HepG2 (cell line): ENCODE results near the gene MSGN1. TPM values are rescaled to one million over a fixed set of nuclear protein-coding genes. Genes with fewer than 3 reads are reported as not detected.

Experiments used
- BATF2 ChIP-seq: sonication (generic); formaldehyde crosslinking; IDR thresholded peaks from 2 replicates; pipeline ENCODE4 v1.8.0; 2022; ENCODE audit warnings: mild to moderate bottlenecking, missing genetic modification reagents, moderate library complexity
- CBFB ChIP-seq: sonication (generic); formaldehyde crosslinking; IDR thresholded peaks from 2 replicates; pipeline ENCODE4 v1.4.0; 2020; ENCODE audit warnings: missing genetic modification reagents
- CBX5 ChIP-seq: sonication (generic); formaldehyde crosslinking; IDR thresholded peaks from 2 replicates; pipeline ENCODE4 v1.4.0; 2020; ENCODE audit warnings: missing genetic modification reagents, borderline replicate concordance
- EED ChIP-seq: sonication (generic); formaldehyde crosslinking; IDR thresholded peaks from 2 replicates; pipeline ENCODE4 v1.5.0; 2020; ENCODE audit warnings: mild to moderate bottlenecking, missing genetic modification reagents
- ELF3 ChIP-seq: IDR thresholded peaks from 2 replicates; pipeline ENCODE4 v1.6.1; 2016; ENCODE audit warnings: missing genetic modification reagents, missing compliant biosample characterization
- GABPA ChIP-seq, 2 experiments: IDR thresholded peaks; 2 replicates each; pipeline ENCODE4 v1.6.1; 2011 to 2016; ENCODE audit warnings: low read depth in 2 of 2, low read length in 1 of 2, missing biosample characterization in 1 of 2, missing genetic modification characterization in 1 of 2
- LCORL ChIP-seq, 2 experiments: fragments of 450-650 bp in 1 of 2; sonication (generic) in 1 of 2; formaldehyde crosslinking in 1 of 2; IDR thresholded peaks; 2 replicates each; pipeline versions ENCODE4 v1.5.0 to v1.6.1; 2017 to 2020; ENCODE audit warnings: antibody characterized with exemption in 1 of 2, missing genetic modification reagents in 1 of 2
- ZBTB4 ChIP-seq: sonication (generic); formaldehyde crosslinking; IDR thresholded peaks from 2 replicates; pipeline ENCODE4 v1.4.0; 2020; ENCODE audit warnings: missing genetic modification reagents, mild to moderate bottlenecking, borderline replicate concordance
- ZBTB42 ChIP-seq: sonication (generic); formaldehyde crosslinking; IDR thresholded peaks from 2 replicates; pipeline ENCODE4 v1.5.0; 2020; ENCODE audit warnings: mild to moderate bottlenecking, missing genetic modification reagents
- ZNF619 ChIP-seq: sonication (generic); formaldehyde crosslinking; IDR thresholded peaks from 2 replicates; pipeline ENCODE4 v1.4.0; 2020; ENCODE audit warnings: mild to moderate bottlenecking, missing genetic modification reagents
- ZNF839 ChIP-seq: sonication (generic); formaldehyde crosslinking; IDR thresholded peaks from 2 replicates; pipeline ENCODE4 v1.4.0; 2020; ENCODE audit warnings: missing genetic modification reagents, mild to moderate bottlenecking, borderline replicate concordance
- polyA plus RNA-seq, 8 experiments: library from polyadenylated mRNA; depleted of rRNA in 3 of 8; stranded (reverse) in 7 of 8; unstranded in 1 of 8; fragments of >200 nt; fragmentation: Illumina TruSeq in 4 of 8; extraction: Trizol in 4 of 8; gene quantifications; 2 replicates each; pipeline versions ENCODE4 v1.2.1 to v1.2.3, GENCODE V29; 2011 to 2016; ENCODE audit warnings: low read depth in 4 of 8, missing spikeins in 1 of 8, mixed read lengths in 1 of 8; ENCODE audit not compliant: insufficient read depth in 1 of 8
- total RNA-seq, 5 experiments: library from RNA; depleted of rRNA; stranded (reverse); fragments of >200 nt; fragmentation: Illumina TruSeq; extraction: Trizol; gene quantifications; 2 replicates each; pipeline ENCODE4 v1.2.3, GENCODE V29; 2016; ENCODE audit warnings: low read depth in 1 of 5
- TF ChIP-seq, protein P1 (sequence below): sonication (generic); formaldehyde crosslinking; IDR thresholded peaks from 2 replicates; pipeline ENCODE4 v1.4.0; 2020; ENCODE audit warnings: missing genetic modification reagents; ENCODE audit errors: not compliant biosample characterization
- TF ChIP-seq, protein P2 (sequence below): sonication (generic); formaldehyde crosslinking; IDR thresholded peaks from 2 replicates; pipeline ENCODE4 v1.4.0; 2020; ENCODE audit warnings: mild to moderate bottlenecking, missing genetic modification reagents

MSGN1 gene
- total and polyA plus RNA-seq, 2 of the 13 experiments (the other 11 are each of a cell fraction or from before 2014, with no cell fraction given): not detected

- TF ChIP-seq, protein P1, sequence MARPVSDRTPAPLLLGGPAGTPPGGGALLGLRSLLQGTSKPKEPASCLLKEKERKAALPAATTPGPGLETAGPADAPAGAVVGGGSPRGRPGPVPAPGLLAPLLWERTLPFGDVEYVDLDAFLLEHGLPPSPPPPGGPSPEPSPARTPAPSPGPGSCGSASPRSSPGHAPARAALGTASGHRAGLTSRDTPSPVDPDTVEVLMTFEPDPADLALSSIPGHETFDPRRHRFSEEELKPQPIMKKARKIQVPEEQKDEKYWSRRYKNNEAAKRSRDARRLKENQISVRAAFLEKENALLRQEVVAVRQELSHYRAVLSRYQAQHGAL: peak; percentile 31
- TF ChIP-seq ZNF839 (CRISPR knock-in tag) (peak; percentile 66; the same call in 1 of the 2 replicates), LCORL (IDR thresholded peaks at IDR 0.05) (no peak), LCORL (CRISPR knock-in tag; IDR thresholded peaks at IDR 0.05) (0 out of 2 replicates have a peak, but pooled peaks have one; percentile 30), CBFB (CRISPR knock-in tag) (peak; percentile 31; the same call in 1 of the 2 replicates), CBX5 (CRISPR knock-in tag) (peak; percentile 67), ZBTB42 (CRISPR knock-in tag) (no peak), GABPA (IDR thresholded peaks at IDR 0.05; ENCODE audit: low read depth, low read length) (no peak), GABPA (CRISPR knock-in tag; IDR thresholded peaks at IDR 0.05; ENCODE audit: low read depth) (no peak), EED (peak; percentile 76; the same call in 1 of the 2 replicates), BATF2 (no peak), ZBTB4 (CRISPR knock-in tag) (0 out of 2 replicates have a peak, but pooled peaks have one; percentile 45), ZNF619 (CRISPR knock-in tag) (0 out of 2 replicates have a peak, but pooled peaks have one; percentile 66), ELF3 (CRISPR knock-in tag) (peak; percentile 71; the same call in 1 of the 2 replicates)
- TF ChIP-seq, protein P2, sequence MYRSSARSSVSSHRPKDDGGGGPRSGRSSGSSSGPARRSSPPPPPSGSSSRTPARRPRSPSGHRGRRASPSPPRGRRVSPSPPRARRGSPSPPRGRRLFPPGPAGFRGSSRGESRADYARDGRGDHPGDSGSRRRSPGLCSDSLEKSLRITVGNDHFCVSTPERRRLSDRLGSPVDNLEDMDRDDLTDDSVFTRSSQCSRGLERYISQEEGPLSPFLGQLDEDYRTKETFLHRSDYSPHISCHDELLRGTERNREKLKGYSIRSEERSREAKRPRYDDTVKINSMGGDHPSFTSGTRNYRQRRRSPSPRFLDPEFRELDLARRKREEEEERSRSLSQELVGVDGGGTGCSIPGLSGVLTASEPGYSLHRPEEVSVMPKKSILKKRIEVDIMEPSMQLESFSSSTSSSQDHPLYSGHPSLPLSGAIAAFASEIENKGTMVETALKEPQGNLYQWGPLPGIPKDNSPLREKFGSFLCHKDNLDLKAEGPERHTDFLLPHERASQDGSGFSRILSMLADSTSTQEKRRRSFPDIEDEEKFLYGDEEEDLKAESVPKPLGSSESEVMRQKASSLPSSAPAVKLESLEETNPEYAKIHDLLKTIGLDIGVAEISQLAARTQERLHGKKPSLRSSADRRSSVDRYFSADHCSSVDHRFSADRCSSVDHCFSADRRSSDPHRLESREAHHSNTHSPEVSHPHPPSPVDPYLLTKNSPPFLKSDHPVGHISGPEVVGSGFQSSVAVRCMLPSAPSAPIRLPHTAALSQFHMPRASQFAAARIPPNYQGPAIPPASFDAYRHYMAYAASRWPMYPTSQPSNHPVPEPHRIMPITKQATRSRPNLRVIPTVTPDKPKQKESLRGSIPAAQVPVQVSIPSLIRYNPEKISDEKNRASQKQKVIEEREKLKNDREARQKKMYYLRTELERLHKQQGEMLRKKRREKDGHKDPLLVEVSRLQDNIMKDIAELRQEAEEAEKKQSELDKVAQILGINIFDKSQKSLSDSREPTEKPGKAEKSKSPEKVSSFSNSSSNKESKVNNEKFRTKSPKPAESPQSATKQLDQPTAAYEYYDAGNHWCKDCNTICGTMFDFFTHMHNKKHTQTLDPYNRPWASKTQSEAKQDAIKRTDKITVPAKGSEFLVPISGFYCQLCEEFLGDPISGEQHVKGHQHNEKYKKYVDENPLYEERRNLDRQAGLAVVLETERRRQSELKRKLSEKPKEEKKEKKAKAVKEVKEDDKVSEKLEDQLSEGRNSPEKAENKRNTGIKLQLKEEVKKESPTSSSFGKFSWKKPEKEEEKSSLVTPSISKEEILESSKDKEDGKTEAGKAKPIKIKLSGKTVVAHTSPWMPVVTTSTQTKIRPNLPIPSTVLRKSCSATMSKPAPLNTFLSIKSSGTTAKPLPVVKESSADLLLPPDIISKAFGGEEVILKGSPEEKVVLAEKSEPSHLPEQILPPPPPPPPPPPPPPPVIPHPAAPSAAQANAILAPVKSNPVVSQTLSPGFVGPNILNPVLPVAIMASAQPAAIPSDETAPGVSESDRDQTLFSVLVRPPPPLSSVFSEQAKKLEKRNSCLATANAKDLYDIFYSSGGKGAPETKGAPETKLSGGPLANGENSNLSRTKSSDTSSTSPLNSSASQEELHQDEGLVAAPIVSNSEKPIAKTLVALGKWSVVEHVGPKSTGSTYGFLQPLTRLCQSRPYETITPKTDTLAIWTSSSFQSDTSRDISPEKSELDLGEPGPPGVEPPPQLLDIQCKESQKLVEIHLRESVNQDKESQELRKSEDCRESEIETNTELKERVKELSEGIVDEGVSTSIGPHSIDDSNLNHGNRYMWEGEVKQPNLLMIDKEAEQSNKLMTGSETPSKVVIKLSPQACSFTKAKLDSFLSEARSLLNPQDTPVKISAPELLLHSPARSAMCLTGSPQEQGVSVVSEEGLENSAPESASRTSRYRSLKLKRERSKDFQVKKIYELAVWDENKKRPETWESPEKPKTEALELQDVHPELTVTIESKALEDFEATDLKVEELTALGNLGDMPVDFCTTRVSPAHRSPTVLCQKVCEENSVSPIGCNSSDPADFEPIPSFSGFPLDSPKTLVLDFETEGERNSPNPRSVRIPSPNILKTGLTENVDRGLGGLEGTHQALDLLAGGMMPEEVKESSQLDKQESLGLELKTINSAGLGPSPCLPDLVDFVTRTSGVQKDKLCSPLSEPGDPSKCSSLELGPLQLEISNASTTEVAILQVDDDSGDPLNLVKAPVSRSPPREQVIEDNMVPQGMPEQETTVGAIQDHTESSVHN: no peak
Measured at GRCh38 chr2:17830053-17831034, 14.1 kb downstream of the MSGN1 start (continued).
